SK-N-SH treated with all-trans-retinoic acid at 6 μM for 48 hours (cell line): ENCODE data around the gene PPP2R5D.
A peak's percentile ranks its signal among the peaks of the same experiment; 100 is the strongest.

Experiments used
- ATAC-seq: fragments of 200-7000 bp; cut with Tn5 transposase; 3 replicates; pipeline ENCODE4 v1.9.1; 2020; ENCODE audit warnings: mild to moderate bottlenecking, moderate library complexity
- ARNTL ChIP-seq: fragments of 450-650 bp; formaldehyde crosslinking; IDR thresholded peaks from 2 replicates; pipeline ENCODE4 v1.5.0; 2020; ENCODE audit warnings: low read depth, mild to moderate bottlenecking, moderate library complexity, borderline replicate concordance
- BACH2 ChIP-seq: fragments of 250-450 bp; sonication (Bioruptor Pico); IDR thresholded peaks from 2 replicates; pipeline ENCODE4 v1.9.0; 2021; ENCODE audit warnings: mild to moderate bottlenecking, borderline replicate concordance
- CSDC2 ChIP-seq: fragments of 250-450 bp; sonication (Bioruptor Pico); IDR thresholded peaks from 2 replicates; pipeline ENCODE4 v1.5.0; 2020; ENCODE audit warnings: mild to moderate bottlenecking, moderate library complexity
- ESRRG ChIP-seq: fragments of 250-450 bp; sonication (Bioruptor Pico); IDR thresholded peaks from 2 replicates; pipeline ENCODE4 v1.6.1; 2021; ENCODE audit warnings: mild to moderate bottlenecking
- GLIS3 ChIP-seq: fragments of 250-450 bp; sonication (Bioruptor Pico); IDR thresholded peaks from 2 replicates; pipeline ENCODE4 v1.5.0; 2020; ENCODE audit warnings: mild to moderate bottlenecking, moderate library complexity
- OSR1 ChIP-seq: fragments of 250-450 bp; sonication (Bioruptor Pico); IDR thresholded peaks from 2 replicates; pipeline ENCODE4 v1.8.0; 2022; ENCODE audit warnings: moderate library complexity, mild to moderate bottlenecking, inconsistent platforms
- PPARA ChIP-seq: fragments of 250-450 bp; sonication (Bioruptor Pico); IDR thresholded peaks from 2 replicates; pipeline ENCODE4 v1.5.0; 2020; ENCODE audit warnings: mild to moderate bottlenecking, borderline replicate concordance
- RARB ChIP-seq: fragments of 250-450 bp; sonication (Bioruptor Pico); IDR thresholded peaks from 2 replicates; pipeline ENCODE4 v1.8.0; 2021; ENCODE audit warnings: mild to moderate bottlenecking, moderate library complexity
- SNAI2 ChIP-seq: fragments of 250-450 bp; sonication (Bioruptor Pico); IDR thresholded peaks from 2 replicates; pipeline ENCODE4 v1.5.0; 2020; ENCODE audit warnings: mild to moderate bottlenecking, moderate library complexity
- TCF4 ChIP-seq: fragments of 250-450 bp; sonication (Bioruptor Pico); IDR thresholded peaks from 2 replicates; pipeline ENCODE4 v1.8.0; 2021; ENCODE audit warnings: mild to moderate bottlenecking, moderate library complexity, borderline replicate concordance
- ZC3H10 ChIP-seq: fragments of 250-450 bp; sonication (Bioruptor Pico); IDR thresholded peaks from 2 replicates; pipeline ENCODE4 v1.5.1; 2021; ENCODE audit warnings: mild to moderate bottlenecking, moderate library complexity
- ZFP3 ChIP-seq: fragments of 250-450 bp; sonication (Bioruptor Pico); IDR thresholded peaks from 2 replicates; pipeline ENCODE4 v1.5.0; 2020; ENCODE audit warnings: mild to moderate bottlenecking, moderate library complexity
- ZFP30 ChIP-seq: fragments of 450-650 bp; formaldehyde crosslinking; IDR thresholded peaks from 2 replicates; pipeline ENCODE4 v1.5.0; 2022; ENCODE audit warnings: mild to moderate bottlenecking, moderate library complexity
- ZNF565 ChIP-seq: fragments of 450-650 bp; formaldehyde crosslinking; conservative IDR thresholded peaks from 2 replicates; pipeline ENCODE4 v1.5.0; 2020; ENCODE audit warnings: low read depth, mild to moderate bottlenecking, moderate library complexity
- ZNF70 ChIP-seq: fragments of 450-650 bp; formaldehyde crosslinking; IDR thresholded peaks from 2 replicates; pipeline ENCODE4 v1.5.0; 2020; ENCODE audit warnings: mild to moderate bottlenecking, moderate library complexity
- TF ChIP-seq, protein P1 (sequence below): fragments of 250-450 bp; sonication (Bioruptor Pico); IDR thresholded peaks from 2 replicates; pipeline ENCODE4 v1.8.0; 2021; ENCODE audit warnings: low read depth, mild to moderate bottlenecking, moderate library complexity, borderline replicate concordance
- TF ChIP-seq, protein P2 (sequence below): fragments of 250-450 bp; sonication (Bioruptor Pico); IDR thresholded peaks from 2 replicates; pipeline ENCODE4 v1.5.1; 2021; ENCODE audit warnings: mild to moderate bottlenecking, moderate library complexity
- TF ChIP-seq, protein P3 (sequence below): fragments of 250-450 bp; sonication (Bioruptor Pico); IDR thresholded peaks from 2 replicates; pipeline ENCODE4 v1.5.1; 2020; ENCODE audit warnings: low read depth, mild to moderate bottlenecking, moderate library complexity
- TF ChIP-seq, protein P4 (sequence below): fragments of 250-450 bp; sonication (Bioruptor Pico); IDR thresholded peaks from 2 replicates; pipeline ENCODE4 v1.5.0; 2020; ENCODE audit warnings: mild to moderate bottlenecking, moderate library complexity

Gene PPP2R5D

DNA sequence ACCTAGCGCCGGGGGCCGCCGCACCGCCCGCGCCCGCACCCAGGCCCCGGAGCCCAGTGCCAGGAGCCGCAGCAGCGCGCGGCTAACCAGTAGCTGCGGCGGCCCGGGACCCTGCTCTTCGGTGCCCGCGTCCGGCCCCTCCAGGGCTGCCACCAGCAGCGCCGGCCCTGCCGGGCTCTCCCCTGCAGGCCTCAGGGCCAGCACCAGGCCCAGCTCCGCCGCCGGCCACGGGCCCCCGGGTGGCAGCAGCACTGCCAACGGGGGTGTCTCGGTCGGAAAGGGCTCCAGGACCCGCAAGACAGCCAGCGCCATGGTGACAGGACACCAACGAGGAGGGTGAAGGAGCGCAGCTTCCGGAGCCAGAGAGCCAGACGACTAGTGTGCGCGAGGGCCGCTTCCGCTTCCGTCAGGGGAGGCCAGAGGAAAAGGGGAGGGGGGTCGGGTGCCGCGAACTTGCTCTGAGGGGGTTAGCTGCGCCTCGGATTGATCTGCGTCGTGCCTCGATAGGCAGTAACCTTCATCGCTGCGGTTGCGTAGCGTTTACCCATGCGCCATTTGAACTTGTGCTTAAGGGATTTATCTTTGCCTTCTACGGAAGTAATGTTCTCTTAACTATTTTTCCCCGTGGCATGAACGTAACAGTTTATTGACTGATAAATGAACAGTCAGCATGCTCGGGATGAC, 5.4 kb upstream of the PPP2R5D start, which contains the start of gene PEX6:
PEX6 (minus strand) TSS at position 343 of the 684 bp plus-strand sequence; CDS start at position 312, 31 bp downstream.
- ATAC-seq: peak; percentile 87
- TF ChIP-seq, protein P1, sequence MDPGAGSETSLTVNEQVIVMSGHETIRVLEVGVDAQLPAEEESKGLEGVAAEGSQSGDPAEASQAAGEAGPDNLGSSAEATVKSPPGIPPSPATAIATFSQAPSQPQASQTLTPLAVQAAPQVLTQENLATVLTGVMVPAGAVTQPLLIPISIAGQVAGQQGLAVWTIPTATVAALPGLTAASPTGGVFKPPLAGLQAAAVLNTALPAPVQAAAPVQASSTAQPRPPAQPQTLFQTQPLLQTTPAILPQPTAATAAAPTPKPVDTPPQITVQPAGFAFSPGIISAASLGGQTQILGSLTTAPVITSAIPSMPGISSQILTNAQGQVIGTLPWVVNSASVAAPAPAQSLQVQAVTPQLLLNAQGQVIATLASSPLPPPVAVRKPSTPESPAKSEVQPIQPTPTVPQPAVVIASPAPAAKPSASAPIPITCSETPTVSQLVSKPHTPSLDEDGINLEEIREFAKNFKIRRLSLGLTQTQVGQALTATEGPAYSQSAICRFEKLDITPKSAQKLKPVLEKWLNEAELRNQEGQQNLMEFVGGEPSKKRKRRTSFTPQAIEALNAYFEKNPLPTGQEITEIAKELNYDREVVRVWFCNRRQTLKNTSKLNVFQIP: no peak
- no peak for TF ChIP-seq SNAI2 (CRISPR knock-in tag)
- peak; percentile 35; the same call in 1 of the 2 replicates for TF ChIP-seq ZFP3 (CRISPR knock-in tag)
- no peak for TF ChIP-seq BACH2 (CRISPR knock-in tag)

DNA sequence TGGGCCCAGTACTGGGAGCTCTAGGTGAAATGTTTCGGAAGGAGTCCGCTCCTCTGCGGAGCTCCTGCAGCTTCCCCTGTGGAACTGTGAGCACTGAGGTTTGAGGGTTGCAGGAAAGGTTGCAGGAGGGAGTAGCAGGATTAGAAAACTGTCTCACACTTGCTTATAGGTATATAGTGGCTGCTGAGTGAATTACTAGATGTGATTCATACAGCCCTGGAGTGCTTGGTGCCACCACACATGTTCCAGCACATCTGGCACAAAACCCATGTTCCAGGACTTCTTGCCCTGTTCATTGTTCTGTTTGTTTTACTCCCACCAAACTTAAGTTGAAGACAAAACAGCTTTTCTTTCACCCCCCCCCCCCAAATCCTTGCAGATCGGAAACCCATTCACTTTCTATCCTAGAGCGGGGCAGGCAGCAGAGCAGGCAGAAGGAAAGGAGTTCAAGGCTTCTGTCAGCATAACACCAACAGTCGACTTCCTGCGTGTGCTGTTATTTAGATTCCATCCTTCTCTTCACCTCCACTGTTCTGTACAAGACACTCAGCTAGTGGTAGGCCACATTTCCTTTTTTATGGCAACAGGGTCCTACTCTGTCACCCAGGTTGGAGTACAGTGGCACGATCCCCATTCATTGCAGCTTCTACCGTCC, 4.7 kb upstream of the PPP2R5D start:
- peak; percentile 6 for ATAC-seq

DNA sequence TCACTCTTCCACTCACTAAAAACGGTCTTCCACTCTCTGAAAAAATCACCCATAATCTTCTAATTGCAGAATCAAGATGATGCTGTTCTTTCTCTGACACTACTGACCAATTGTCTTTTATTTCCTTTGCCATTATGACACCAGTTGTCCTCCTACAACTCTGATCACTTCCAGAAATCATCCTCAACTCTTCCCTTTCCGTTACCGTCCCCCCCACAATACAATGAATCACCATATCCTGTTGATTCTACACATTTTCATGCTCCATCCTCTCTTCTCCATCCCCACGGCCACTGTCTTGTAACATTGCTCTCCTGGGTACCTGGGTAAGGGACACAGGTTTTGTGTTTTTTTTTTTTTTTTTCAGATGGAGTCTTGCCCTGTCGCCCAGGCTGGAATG, 2.5 kb upstream of the PPP2R5D start:
- TF ChIP-seq GLIS3 (CRISPR knock-in tag): no peak
- TF ChIP-seq OSR1 (CRISPR knock-in tag): no peak
- no peak for TF ChIP-seq SNAI2 (CRISPR knock-in tag)
- no peak for TF ChIP-seq ZNF565 (CRISPR knock-in tag)
- no peak for TF ChIP-seq BACH2 (CRISPR knock-in tag)
- TF ChIP-seq ESRRG (CRISPR knock-in tag): no peak
- TF ChIP-seq, protein P2, sequence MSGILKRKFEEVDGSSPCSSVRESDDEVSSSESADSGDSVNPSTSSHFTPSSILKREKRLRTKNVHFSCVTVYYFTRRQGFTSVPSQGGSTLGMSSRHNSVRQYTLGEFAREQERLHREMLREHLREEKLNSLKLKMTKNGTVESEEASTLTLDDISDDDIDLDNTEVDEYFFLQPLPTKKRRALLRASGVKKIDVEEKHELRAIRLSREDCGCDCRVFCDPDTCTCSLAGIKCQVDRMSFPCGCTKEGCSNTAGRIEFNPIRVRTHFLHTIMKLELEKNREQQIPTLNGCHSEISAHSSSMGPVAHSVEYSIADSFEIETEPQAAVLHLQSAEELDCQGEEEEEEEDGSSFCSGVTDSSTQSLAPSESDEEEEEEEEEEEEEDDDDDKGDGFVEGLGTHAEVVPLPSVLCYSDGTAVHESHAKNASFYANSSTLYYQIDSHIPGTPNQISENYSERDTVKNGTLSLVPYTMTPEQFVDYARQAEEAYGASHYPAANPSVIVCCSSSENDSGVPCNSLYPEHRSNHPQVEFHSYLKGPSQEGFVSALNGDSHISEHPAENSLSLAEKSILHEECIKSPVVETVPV (CRISPR knock-in tag): no peak
- no peak for TF ChIP-seq ZC3H10 (CRISPR knock-in tag)
- TF ChIP-seq ZFP3 (CRISPR knock-in tag): no peak
- TF ChIP-seq, protein P3, sequence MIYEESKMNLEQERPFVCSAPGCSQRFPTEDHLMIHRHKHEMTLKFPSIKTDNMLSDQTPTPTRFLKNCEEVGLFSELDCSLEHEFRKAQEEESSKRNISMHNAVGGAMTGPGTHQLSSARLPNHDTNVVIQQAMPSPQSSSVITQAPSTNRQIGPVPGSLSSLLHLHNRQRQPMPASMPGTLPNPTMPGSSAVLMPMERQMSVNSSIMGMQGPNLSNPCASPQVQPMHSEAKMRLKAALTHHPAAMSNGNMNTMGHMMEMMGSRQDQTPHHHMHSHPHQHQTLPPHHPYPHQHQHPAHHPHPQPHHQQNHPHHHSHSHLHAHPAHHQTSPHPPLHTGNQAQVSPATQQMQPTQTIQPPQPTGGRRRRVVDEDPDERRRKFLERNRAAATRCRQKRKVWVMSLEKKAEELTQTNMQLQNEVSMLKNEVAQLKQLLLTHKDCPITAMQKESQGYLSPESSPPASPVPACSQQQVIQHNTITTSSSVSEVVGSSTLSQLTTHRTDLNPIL: no peak
- TF ChIP-seq ARNTL (CRISPR knock-in tag): no peak
- ATAC-seq: no peak

More for the DNA sequence above, 4.7 kb upstream of the PPP2R5D start:
- TF ChIP-seq, protein P3: no peak
- TF ChIP-seq, protein P2 (CRISPR knock-in tag): no peak
- TF ChIP-seq OSR1 (CRISPR knock-in tag) (no peak), GLIS3 (CRISPR knock-in tag) (no peak), CSDC2 (no peak)
- TF ChIP-seq, all 23 proteins: peak for 0

DNA sequence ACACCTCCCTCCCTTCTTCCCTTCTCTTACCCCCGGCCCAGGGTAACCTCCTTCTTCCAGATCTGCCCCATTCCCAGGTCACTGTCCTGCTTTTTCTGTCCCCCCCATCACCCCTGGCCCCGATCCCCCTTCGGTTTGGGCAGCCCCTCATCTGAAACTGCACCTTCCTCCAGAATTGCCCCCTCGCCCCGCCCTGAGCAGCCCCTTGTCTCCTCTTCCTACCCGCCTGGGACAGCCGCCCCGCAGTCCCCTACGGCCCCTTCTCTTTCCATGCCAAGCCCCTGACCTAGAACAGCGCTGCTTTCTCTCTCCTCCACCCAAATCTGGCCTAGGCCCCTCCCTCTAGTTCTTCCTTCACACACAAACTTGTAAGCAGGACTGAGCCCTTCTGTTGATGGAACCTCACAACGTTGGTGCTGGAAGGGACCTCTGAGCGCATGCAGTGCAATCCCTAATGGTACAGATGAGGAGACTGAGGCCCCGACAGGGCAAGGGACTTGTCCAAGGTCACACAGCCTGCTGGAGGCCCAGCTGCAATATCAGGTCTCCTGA, 630 bp downstream of the PPP2R5D start:
- peak; percentile 8 for ATAC-seq
- TF ChIP-seq RARB (CRISPR knock-in tag): no peak
- TF ChIP-seq TCF4 (CRISPR knock-in tag): no peak
- no peak for TF ChIP-seq CSDC2
- no peak for TF ChIP-seq OSR1 (CRISPR knock-in tag)
- TF ChIP-seq, protein P4, sequence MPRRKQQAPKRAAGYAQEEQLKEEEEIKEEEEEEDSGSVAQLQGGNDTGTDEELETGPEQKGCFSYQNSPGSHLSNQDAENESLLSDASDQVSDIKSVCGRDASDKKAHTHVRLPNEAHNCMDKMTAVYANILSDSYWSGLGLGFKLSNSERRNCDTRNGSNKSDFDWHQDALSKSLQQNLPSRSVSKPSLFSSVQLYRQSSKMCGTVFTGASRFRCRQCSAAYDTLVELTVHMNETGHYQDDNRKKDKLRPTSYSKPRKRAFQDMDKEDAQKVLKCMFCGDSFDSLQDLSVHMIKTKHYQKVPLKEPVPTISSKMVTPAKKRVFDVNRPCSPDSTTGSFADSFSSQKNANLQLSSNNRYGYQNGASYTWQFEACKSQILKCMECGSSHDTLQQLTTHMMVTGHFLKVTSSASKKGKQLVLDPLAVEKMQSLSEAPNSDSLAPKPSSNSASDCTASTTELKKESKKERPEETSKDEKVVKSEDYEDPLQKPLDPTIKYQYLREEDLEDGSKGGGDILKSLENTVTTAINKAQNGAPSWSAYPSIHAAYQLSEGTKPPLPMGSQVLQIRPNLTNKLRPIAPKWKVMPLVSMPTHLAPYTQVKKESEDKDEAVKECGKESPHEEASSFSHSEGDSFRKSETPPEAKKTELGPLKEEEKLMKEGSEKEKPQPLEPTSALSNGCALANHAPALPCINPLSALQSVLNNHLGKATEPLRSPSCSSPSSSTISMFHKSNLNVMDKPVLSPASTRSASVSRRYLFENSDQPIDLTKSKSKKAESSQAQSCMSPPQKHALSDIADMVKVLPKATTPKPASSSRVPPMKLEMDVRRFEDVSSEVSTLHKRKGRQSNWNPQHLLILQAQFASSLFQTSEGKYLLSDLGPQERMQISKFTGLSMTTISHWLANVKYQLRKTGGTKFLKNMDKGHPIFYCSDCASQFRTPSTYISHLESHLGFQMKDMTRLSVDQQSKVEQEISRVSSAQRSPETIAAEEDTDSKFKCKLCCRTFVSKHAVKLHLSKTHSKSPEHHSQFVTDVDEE (CRISPR knock-in tag): no peak
- no peak for TF ChIP-seq ZNF70 (CRISPR knock-in tag)
- TF ChIP-seq ZFP30 (CRISPR knock-in tag): no peak
- no peak for TF ChIP-seq ZFP3 (CRISPR knock-in tag)
- TF ChIP-seq, protein P1: no peak
- no peak for TF ChIP-seq GLIS3 (CRISPR knock-in tag)
- no peak for TF ChIP-seq ZNF565 (CRISPR knock-in tag)
- TF ChIP-seq, protein P2 (CRISPR knock-in tag): no peak
- no peak for TF ChIP-seq BACH2 (CRISPR knock-in tag)
- TF ChIP-seq PPARA (CRISPR knock-in tag): no peak
